ENCODE data around the gene KRTAP17-1.
A peak's percentile ranks its signal among the peaks of the same experiment; 100 is the strongest.
"Not testable (repeated sequence)": the region's sequence is repeated elsewhere in the genome, so short reads cannot be mapped to it uniquely, and the experiment has no call there.

The KRTAP17-1 gene

GRCh38 chr17:41315204-41315794, at the start of gene KRTAP17-1:
KRTAP17-1 (minus strand) TSS chr17:41315710; CDS start chr17:41315650, 60 bp downstream.
- DNase-seq (ENCODE audit: low read depth): no peak

GRCh38 chr17:41363881-41364280, 48.4 kb upstream of the KRTAP17-1 start:
- no peak for DNase-seq (ENCODE audit: low read depth)

- peak; percentile 83 for DNase-seq (ENCODE audit: low read depth)
Observed at GRCh38 chr17:41360296-41360995, 44.9 kb upstream of the KRTAP17-1 start.

GRCh38 chr17:41354536-41354935, 39.0 kb upstream of the KRTAP17-1 start:
- no peak for DNase-seq (ENCODE audit: low read depth)

GRCh38 chr17:41352597-41353366, 37.3 kb upstream of the KRTAP17-1 start:
- no peak for DNase-seq (ENCODE audit: low read depth)

- no peak for DNase-seq (ENCODE audit: low read depth)
Observed at GRCh38 chr17:41351177-41351576, 35.7 kb upstream of the KRTAP17-1 start.

GRCh38 chr17:41350381-41350878, 34.9 kb upstream of the KRTAP17-1 start, which contains the start of gene KRT33A:
KRT33A (minus strand) TSS chr17:41350828; CDS start chr17:41350767, 61 bp downstream.
- not testable (repeated sequence) for DNase-seq (ENCODE audit: low read depth)

- DNase-seq (ENCODE audit: low read depth): no peak
Observed at GRCh38 chr17:41347869-41348760, 32.6 kb upstream of the KRTAP17-1 start.

GRCh38 chr17:41346421-41346820, 30.9 kb upstream of the KRTAP17-1 start:
- not testable (repeated sequence) for DNase-seq (ENCODE audit: low read depth)

GRCh38 chr17:41345992-41346391, 30.5 kb upstream of the KRTAP17-1 start:
- no peak for DNase-seq (ENCODE audit: low read depth)

GRCh38 chr17:41343029-41343428, 27.5 kb upstream of the KRTAP17-1 start:
- DNase-seq (ENCODE audit: low read depth): no peak

- DNase-seq (ENCODE audit: low read depth): no peak
Observed at GRCh38 chr17:41340934-41341861, 25.7 kb upstream of the KRTAP17-1 start.

GRCh38 chr17:41340494-41340893, 25.0 kb upstream of the KRTAP17-1 start:
- no peak for DNase-seq (ENCODE audit: low read depth)

- DNase-seq (ENCODE audit: low read depth): no peak
Observed at GRCh38 chr17:41339571-41340172, 24.2 kb upstream of the KRTAP17-1 start.

GRCh38 chr17:41338961-41339485, 23.5 kb upstream of the KRTAP17-1 start:
- DNase-seq (ENCODE audit: low read depth): no peak

- no peak for DNase-seq (ENCODE audit: low read depth)
Observed at GRCh38 chr17:41335747-41336146, 20.2 kb upstream of the KRTAP17-1 start.

- no peak for DNase-seq (ENCODE audit: low read depth)
Observed at GRCh38 chr17:41334385-41335305, 19.1 kb upstream of the KRTAP17-1 start.

GRCh38 chr17:41333836-41334235, 18.3 kb upstream of the KRTAP17-1 start:
- DNase-seq (ENCODE audit: low read depth): no peak

GRCh38 chr17:41333098-41333497, 17.6 kb upstream of the KRTAP17-1 start:
- DNase-seq (ENCODE audit: low read depth): no peak

All from HS-27A (cell line).